Stimulated activated naive CD4-positive, alpha-beta T cell treated with Interleukin-2 at 50 U/mL for 16 hours (primary cell): ENCODE data around the gene NCOA6.
"Not testable (repeated sequence)": the region's sequence is repeated elsewhere in the genome, so short reads cannot be mapped to it uniquely, and the experiment has no call there.

Experiments used
- DNase-seq: peaks from one replicate; lab custom pipeline; 2025; lab: John Stamatoyannopoulos, UW

The NCOA6 gene

GRCh38 chr20:34719242-34720017 is 106.0 kb downstream of the NCOA6 start:
- not testable (repeated sequence) for DNase-seq

GRCh38 chr20:34717230-34718095 is 108.0 kb downstream of the NCOA6 start:
- no peak for DNase-seq

- no peak for DNase-seq
Measured at GRCh38 chr20:34716921-34717229, 108.6 kb downstream of the NCOA6 start.

GRCh38 chr20:34715384-34715783 is 110.1 kb downstream of the NCOA6 start:
- DNase-seq = no peak

GRCh38 chr20:34713944-34714515 is 111.4 kb downstream of the NCOA6 start:
- DNase-seq = not testable (repeated sequence)

GRCh38 chr20:34713194-34713943 is 112.1 kb downstream of the NCOA6 start:
- DNase-seq = no peak

GRCh38 chr20:34712525-34713192 is 112.8 kb downstream of the NCOA6 start:
- no peak for DNase-seq

GRCh38 chr20:34711813-34712430 is 113.5 kb downstream of the NCOA6 start:
- DNase-seq = no peak

GRCh38 chr20:34710861-34711574 is 114.4 kb downstream of the NCOA6 start:
- no peak for DNase-seq

GRCh38 chr20:34710568-34710839 is 114.9 kb downstream of the NCOA6 start:
- no peak for DNase-seq

- peak; percentile 61 for DNase-seq
Measured at GRCh38 chr20:34709831-34710567, 115.5 kb downstream of the NCOA6 start.

GRCh38 chr20:34709044-34709830 is 116.2 kb downstream of the NCOA6 start:
- peak; percentile 82 for DNase-seq

GRCh38 chr20:34708621-34709043 is 116.8 kb downstream of the NCOA6 start:
- DNase-seq = peak; percentile 38

- no peak for DNase-seq
Measured at GRCh38 chr20:34706912-34707784, 118.3 kb downstream of the NCOA6 start.

- no peak for DNase-seq
Measured at GRCh38 chr20:34706302-34706875, 119.1 kb downstream of the NCOA6 start.

GRCh38 chr20:34705397-34706301 is 119.8 kb downstream of the NCOA6 start:
- DNase-seq = no peak

GRCh38 chr20:34705008-34705396 is 120.4 kb downstream of the NCOA6 start:
- DNase-seq = no peak
